Prostate gland (tissue), 2 donors: ENCODE results near the gene CT47A1. TPM values are rescaled to one million over a fixed set of nuclear protein-coding genes. Genes with fewer than 3 reads are reported as not detected.
"Not testable (repeated sequence)": the region's sequence is repeated elsewhere in the genome, so short reads cannot be mapped to it uniquely, and the experiment has no call there.

Experiments used
- DNase-seq: peaks from one replicate; pipeline ENCODE4 v3.0.0-alpha.2; 2019; ENCODE audit warnings: low spot score
- H3K27ac ChIP-seq, 2 donors: fragments of 200-600 bp; sonication (generic); 2 replicates each; pipeline ENCODE4 v1.5.1; 2017 to 2019
- H3K27me3 ChIP-seq: fragments of 200-600 bp; sonication (generic); replicated peaks from 2 replicates; pipeline ENCODE4 v1.5.1; 2019; ENCODE audit not compliant: insufficient read depth
- H3K36me3 ChIP-seq, 2 donors: fragments of 200-600 bp; sonication (generic); 1 replicate in 1 of 2; 2 replicates in 1 of 2; pipeline versions ENCODE4 v1.5.1 to v1.8.1; 2017 to 2019
- H3K4me1 ChIP-seq: fragments of 200-600 bp; sonication (generic); replicated peaks from 2 replicates; pipeline ENCODE4 v1.5.1; 2019
- H3K4me3 ChIP-seq, 2 donors: fragments of 200-600 bp; sonication (generic); 2 replicates each; pipeline ENCODE4 v1.5.1; 2017 to 2019
- H3K9me3 ChIP-seq: fragments of 200-600 bp; sonication (generic); 2 replicates; pipeline ENCODE4 v1.5.1; 2017
- CTCF ChIP-seq, 4 experiments: fragments of 200-600 bp in 2 of 4; fragments of 450-650 bp in 2 of 4; sonication (generic) in 2 of 4; IDR thresholded peaks; 1 replicate in 3 of 4; 2 replicates in 1 of 4; pipeline ENCODE4 v1.5.1; 2016 to 2019; ENCODE audit warnings: antibody characterized with exemption in 4 of 4, mild to moderate bottlenecking in 2 of 4, moderate library complexity in 2 of 4
- POLR2A ChIP-seq: fragments of 450-650 bp; IDR thresholded peaks from one replicate; pipeline ENCODE4 v1.6.1; 2016; ENCODE audit warnings: antibody characterized with exemption, mild to moderate bottlenecking
- POLR2AphosphoS5 ChIP-seq: sonication (generic); formaldehyde crosslinking; IDR thresholded peaks from one replicate; pipeline ENCODE4 v1.6.1; 2017; ENCODE audit warnings: antibody characterized with exemption
- WGBS: methylation state at CpG from one replicate; pipeline ENCODE4 v1.1.5; 2018; 5-methylcytosine and 5-hydroxymethylcytosine counted together
- intact Hi-C: fragments of 100-400 bp; cut with DNase I; formaldehyde crosslinking; loops from one replicate; pipeline ENCODE4 v1.14.2; 2022
- total RNA-seq, 2 donors: library from RNA; depleted of rRNA; stranded (reverse); fragments of >200 nt; gene quantifications; one replicate each; pipeline ENCODE4 v1.1.0, GENCODE V29; 2016

CT47A1 gene
- total RNA-seq, result 1 to 10 TPM in 1 of 2 donors, not detected in 1; 2.1 TPM

- H3K27me3 ChIP-seq, intact Hi-C loops, H3K27ac ChIP-seq, H3K9me3 ChIP-seq, H3K4me3 ChIP-seq, H3K4me1 ChIP-seq, H3K36me3 ChIP-seq, DNase-seq: not testable (repeated sequence)
- no CpG with 5 or more reads among the region's 8 CpGs for WGBS
Observed at GRCh38 chrX:120985660-120986059, at the start of gene CT47A1. TSS of gene CT47A1 (minus strand) at chrX:120985760. CDS start at chrX:120985529, 231 bp downstream.

- intact Hi-C loops, result no loop called here
- no peak for TF ChIP-seq POLR2AphosphoS5
- TF ChIP-seq CTCF (IDR thresholded peaks at IDR 0.05), result no peak
- no peak for TF ChIP-seq POLR2A
- H3K27ac ChIP-seq, result no peak overlapping the region
- H3K4me3 ChIP-seq, result no peak overlapping the region
- no peak for DNase-seq
- no peaks in the 10 kb centered on the region for H3K36me3 ChIP-seq
- no peaks in the 10 kb centered on the region for H3K27me3 ChIP-seq
- H3K4me1 ChIP-seq, result no peaks in the 10 kb centered on the region
- no peaks in the 10 kb centered on the region for H3K9me3 ChIP-seq
- WGBS, result 70% methylated on average over 2 of the region's 2 CpGs
Observed at GRCh38 chrX:121032531-121032930, 47.0 kb upstream of the CT47A1 start.

DNA sequence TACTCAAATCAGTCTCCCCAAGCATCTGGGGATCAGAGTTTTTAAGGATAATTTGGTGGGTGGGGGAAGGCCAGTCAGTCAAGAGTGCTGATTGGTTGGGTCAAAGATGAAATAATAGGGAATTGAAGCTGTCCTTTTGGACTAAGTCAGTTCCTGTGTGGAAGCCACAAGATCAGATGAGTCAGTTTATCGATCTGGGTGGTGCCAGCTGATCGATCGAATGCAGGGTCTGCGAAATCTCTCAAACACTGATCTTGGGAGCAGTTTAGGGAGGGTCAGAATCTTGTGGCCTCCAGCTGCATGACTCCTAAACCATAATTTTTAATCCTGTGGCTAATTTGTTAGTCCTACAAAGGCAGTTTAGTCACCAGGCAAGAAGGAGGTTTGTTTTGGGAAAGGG, 44.5 kb upstream of the CT47A1 start:
- Histone ChIP-seq H3K27me3 (no peaks in the 10 kb centered on the region), H3K9me3 (no peaks in the 10 kb centered on the region), H3K27ac (no peak overlapping the region), H3K4me3 (no peak overlapping the region), H3K4me1 (no peaks in the 10 kb centered on the region), H3K36me3 (no peaks in the 10 kb centered on the region)
- 100% methylated on average over 4 of the region's 4 CpGs for WGBS
- DNase-seq, result no peak
- intact Hi-C loops, result no loop called here
- TF ChIP-seq POLR2AphosphoS5, result no peak
- no peak for TF ChIP-seq CTCF (IDR thresholded peaks at IDR 0.05)
- TF ChIP-seq POLR2A, result no peak

- WGBS, result 40% methylated on average over 1 of the region's 1 CpG
- no peaks in the 10 kb centered on the region for H3K27me3 ChIP-seq
- no peaks in the 10 kb centered on the region for H3K36me3 ChIP-seq
- H3K9me3 ChIP-seq, result no peaks in the 10 kb centered on the region
- DNase-seq, result no peak
- no peaks in the 10 kb centered on the region for H3K4me1 ChIP-seq
- intact Hi-C loops, result no loop called here
- TF ChIP-seq POLR2AphosphoS5, result no peak
- no peak for TF ChIP-seq CTCF (IDR thresholded peaks at IDR 0.05)
- TF ChIP-seq POLR2A, result no peak
- H3K27ac ChIP-seq, result no peak overlapping the region
- no peak overlapping the region for H3K4me3 ChIP-seq
Observed at GRCh38 chrX:121028419-121028818, 42.9 kb upstream of the CT47A1 start.

DNA sequence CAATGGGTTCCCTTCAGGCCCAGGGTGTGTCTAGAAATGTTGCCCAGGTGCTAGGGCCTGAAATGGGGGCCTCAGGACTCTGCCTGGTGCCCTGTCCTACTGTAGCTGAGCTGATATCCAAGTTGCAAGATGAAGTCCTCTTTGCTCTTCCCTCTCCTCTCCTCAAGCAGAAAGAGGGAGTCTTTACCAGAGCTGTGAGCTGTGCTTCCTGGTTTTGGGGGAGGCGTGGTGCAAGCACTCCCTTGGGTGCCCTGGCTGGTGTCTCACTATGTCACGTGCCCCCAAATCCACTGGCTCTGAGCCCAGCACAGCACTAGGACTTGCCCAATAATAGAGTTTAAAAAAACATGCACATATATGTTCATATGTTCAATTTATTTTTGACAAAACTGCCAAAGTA, 29.3 kb upstream of the CT47A1 start:
- no peak for TF ChIP-seq CTCF (IDR thresholded peaks at IDR 0.05)
- TF ChIP-seq POLR2AphosphoS5, result no peak
- TF ChIP-seq POLR2A, result no peak
- 100% methylated on average over 1 of the region's 2 CpGs for WGBS
- H3K27me3 ChIP-seq, result no peaks in the 10 kb centered on the region

More for the DNA sequence above, 29.3 kb upstream of the CT47A1 start:
- no peak overlapping the region for H3K4me3 ChIP-seq
- intact Hi-C loops, result no loop called here
- no peaks in the 10 kb centered on the region for H3K9me3 ChIP-seq
- H3K36me3 ChIP-seq, result no peaks in the 10 kb centered on the region
- no peaks in the 10 kb centered on the region for H3K4me1 ChIP-seq
- no peak overlapping the region for H3K27ac ChIP-seq
- DNase-seq, result no peak
